K562 (cell line): ENCODE measurements around the gene METTL25B. TPM values are rescaled to one million over a fixed set of nuclear protein-coding genes. Genes with fewer than 3 reads are reported as not detected.

ENCODE experiments used
- ATF1 ChIP-seq, 2 experiments: fragments of 450-650 bp in 1 of 2; IDR thresholded peaks; 2 replicates each; pipeline ENCODE4 v1.6.1; 2016; ENCODE audit warnings: missing compliant biosample characterization in 1 of 2, missing genetic modification characterization in 1 of 2
- ATF4 ChIP-seq: fragments of 450-650 bp; formaldehyde crosslinking; IDR thresholded peaks from 2 replicates; pipeline ENCODE4 v1.4.0; 2022; ENCODE audit warnings: mild to moderate bottlenecking, moderate library complexity
- CTCF ChIP-seq, 3 experiments: IDR thresholded peaks in 2 of 3; conservative IDR thresholded peaks in 1 of 3; 2 replicates each; pipeline ENCODE4 v1.5.1; 2011 to 2012; ENCODE audit warnings: low read length in 3 of 3, mild to moderate bottlenecking in 3 of 3, control low read depth in 2 of 3, improper control_type of control experiment in 1 of 3, inconsistent platforms in 1 of 3, low read depth in 1 of 3, mixed read lengths in 1 of 3, moderate library complexity in 1 of 3; ENCODE audit not compliant: insufficient read depth in 2 of 3
- E2F6 ChIP-seq, 2 experiments: IDR thresholded peaks; 2 replicates each; pipeline ENCODE4 v1.6.1; 2011; ENCODE audit warnings: borderline replicate concordance in 1 of 2, control low read depth in 1 of 2, low read depth in 1 of 2, low read length in 1 of 2, mild to moderate bottlenecking in 1 of 2, mixed read lengths in 1 of 2, moderate library complexity in 1 of 2; ENCODE audit not compliant: insufficient read depth in 1 of 2, insufficient read length in 1 of 2, poor library complexity in 1 of 2, severe bottlenecking in 1 of 2; ENCODE audit errors: extremely low read depth in 1 of 2
- ETS1 ChIP-seq: conservative IDR thresholded peaks from 2 replicates; pipeline ENCODE4 v1.6.1; 2011; ENCODE audit warnings: low read depth, mild to moderate bottlenecking, low read length; ENCODE audit not compliant: control insufficient read depth
- HDGF ChIP-seq: fragments of 450-650 bp; IDR thresholded peaks from 2 replicates; pipeline ENCODE4 v1.6.1; 2016
- LARP7 ChIP-seq: fragments of 450-650 bp; IDR thresholded peaks from 2 replicates; pipeline ENCODE4 v1.6.1; 2016
- LEF1 ChIP-seq: fragments of 450-650 bp; IDR thresholded peaks from 2 replicates; pipeline ENCODE4 v1.6.1; 2016; ENCODE audit warnings: mild to moderate bottlenecking
- MAZ ChIP-seq, 2 experiments: fragments of 450-650 bp in 1 of 2; sonication (generic) in 1 of 2; formaldehyde crosslinking; IDR thresholded peaks in 1 of 2; conservative IDR thresholded peaks in 1 of 2; 2 replicates each; pipeline versions ENCODE4 v1.4.0 to v1.5.0; 2020; ENCODE audit warnings: mild to moderate bottlenecking in 1 of 2, missing genetic modification reagents in 1 of 2
- MTA3 ChIP-seq: fragments of 450-650 bp; formaldehyde crosslinking; IDR thresholded peaks from 2 replicates; pipeline ENCODE4 v1.6.1; 2017; ENCODE audit warnings: mild to moderate bottlenecking, borderline replicate concordance
- PRDM10 ChIP-seq: fragments of 450-650 bp; IDR thresholded peaks from 2 replicates; pipeline ENCODE4 v1.6.1; 2018; ENCODE audit not compliant: partially characterized antibody
- ZNF449 ChIP-seq: fragments of 250-450 bp; sonication (Bioruptor Pico); IDR thresholded peaks from 2 replicates; pipeline ENCODE4 v1.8.0; 2022; ENCODE audit warnings: moderate library complexity, mild to moderate bottlenecking, inconsistent platforms
- polyA plus RNA-seq, 8 experiments: library from polyadenylated mRNA; depleted of rRNA in 4 of 8; stranded (reverse) in 5 of 8; unstranded in 3 of 8; fragments of >200 nt; fragmentation: Nextera tagmentation in 2 of 8; fragmentation: Illumina TruSeq in 1 of 8; extraction: Ambion mirVana in 2 of 8; extraction: Trizol in 1 of 8; gene quantifications; 2 replicates each; pipeline versions ENCODE4 v1.2.1 to v1.2.3, GENCODE V29; 2011 to 2014; ENCODE audit warnings: inconsistent platforms in 1 of 8, missing spikeins in 1 of 8
- total RNA-seq, 7 experiments: library from RNA; depleted of rRNA in 6 of 7; stranded (reverse); fragments of >200 nt in 6 of 7; fragmentation: Illumina TruSeq in 2 of 7; extraction: Trizol in 2 of 7; gene quantifications; 2 replicates each; pipeline versions ENCODE4 v1.2.1 to v1.2.3, GENCODE V29; 2011 to 2021; ENCODE audit warnings: low replicate concordance in 1 of 7

The METTL25B gene
- total and polyA plus RNA-seq, 9 of the 15 experiments (the other 6 are each of a cell fraction or from before 2014, with no cell fraction given), result 7.7 to 48.3 (median 33.1) TPM

GRCh38 chr1:156691665-156692440 is 36.4 kb upstream of the METTL25B start (continued):
- TF ChIP-seq PRDM10, result no peak
- no peak for TF ChIP-seq ZNF449 (CRISPR knock-in tag)
- no peak for TF ChIP-seq MTA3
- no peak for TF ChIP-seq HDGF
- TF ChIP-seq LEF1, result no peak
- peak in 1 of 2 experiments; percentile 34; a peak in 1 of 4 replicates for TF ChIP-seq MAZ (CRISPR knock-in tag; conservative IDR thresholded peaks at IDR 0.05 in 1 of 2, IDR thresholded peaks at IDR 0.05 in 1 of 2)
- TF ChIP-seq ETS1, result no peak
- peak in 1 of 3 experiments; percentile 6; a peak in 1 of 6 replicates for TF ChIP-seq CTCF (IDR thresholded peaks at IDR 0.05 in 2 of 3, conservative IDR thresholded peaks at IDR 0.05 in 1 of 3; ENCODE audit: insufficient read depth in 2 of 3, low read depth in 1 of 3, low read length in 3 of 3)
- no peak for TF ChIP-seq E2F6 (IDR thresholded peaks at IDR 0.05; ENCODE audit: borderline replicate concordance in 1 of 2, extremely low read depth in 1 of 2, insufficient read depth in 1 of 2, insufficient read length in 1 of 2, low read depth in 1 of 2, low read length in 1 of 2, poor library complexity in 1 of 2, severe bottlenecking in 1 of 2)
- TF ChIP-seq ATF4 (CRISPR knock-in tag), result no peak
- TF ChIP-seq ATF1 (CRISPR knock-in tag; IDR thresholded peaks at IDR 0.05), result no peak
- TF ChIP-seq ATF1 (tag; IDR thresholded peaks at IDR 0.05), result no peak
- no peak for TF ChIP-seq LARP7
